ENCODE data around the gene MED25. TPM values are rescaled to one million over a fixed set of nuclear protein-coding genes. Genes with fewer than 3 reads are reported as not detected.

MED25 gene
- total and polyA plus RNA-seq, 2 of the 4 experiments (the other 2 are of a cell fraction): 4.7 to 38.5 TPM

- POLR2A ChIA-PET (ENCODE audit: unreplicated experiment): no interaction called here
Observed at GRCh38 chr19:49880162-49880869, 62.2 kb downstream of the MED25 start.

More at GRCh38 chr19:49880162-49880869, 62.2 kb downstream of the MED25 start:
- Histone ChIP-seq H4K91ac (ENCODE audit: insufficient read depth, low read depth, low read length) (no peak overlapping the region), H3K9me3 (ENCODE audit: control insufficient read depth, insufficient read depth, low read length) (peaks cover 6% of the 10 kb centered on the region; the same call in 1 of the 2 replicates), H3K56ac (ENCODE audit: extremely low read depth, insufficient read depth, low read length) (no peak overlapping the region), H2BK20ac (ENCODE audit: low read depth, low read length) (no peak overlapping the region), H3K9ac (ENCODE audit: low read depth, low read length) (no peak overlapping the region), H3K23ac (ENCODE audit: low read depth, low read length) (no peak overlapping the region), H4K5ac (ENCODE audit: low read depth, low read length) (no peak overlapping the region), H2AFZ (replicated peaks; ENCODE audit: low read length, poor library complexity) (no peak overlapping the region), H3K18ac (ENCODE audit: low read depth, low read length) (no peak overlapping the region), H3K14ac (replicated peaks; ENCODE audit: low read depth, low read length) (no peak overlapping the region), H3K9me1 (ENCODE audit: insufficient read depth, low read length) (peaks cover 8% of the 10 kb centered on the region), H2BK5ac (ENCODE audit: low read depth, low read length, poor library complexity, severe bottlenecking) (no peak overlapping the region), H3K4ac (ENCODE audit: low read depth, low read length) (no peak overlapping the region), H2AK9ac (replicated peaks; ENCODE audit: low read depth, low read length, poor library complexity) (no peak overlapping the region), H3K4me1 (ENCODE audit: control insufficient read depth, insufficient read depth, low read length) (peaks cover 6% of the 10 kb centered on the region), H3K36me3 (ENCODE audit: control insufficient read depth, insufficient read depth, low read length) (peaks cover 53% of the 10 kb centered on the region), H2BK15ac (ENCODE audit: low read depth, low read length) (no peak overlapping the region), H3K27me3 (ENCODE audit: control insufficient read depth, insufficient read depth, low read length) (no peaks in the 10 kb centered on the region), H3K27ac (ENCODE audit: insufficient read depth, low read length) (no peak overlapping the region), H3K4me3 (ENCODE audit: insufficient read depth, low read depth, low read length) (no peak overlapping the region), H3K79me1 (ENCODE audit: low read depth in 1 of 2, low read length in 2 of 2) (peaks cover 18 to 39% of the 10 kb centered on the region in 2 experiments), H2BK120ac (ENCODE audit: low read depth, low read length) (no peak overlapping the region), H4K8ac (ENCODE audit: low read depth in 2 of 2, low read length in 2 of 2) (no peak overlapping the region), H3K4me2 (ENCODE audit: low read depth, low read length) (no peak overlapping the region), H4K20me1 (ENCODE audit: insufficient read depth, low read length) (no peaks in the 10 kb centered on the region; the same call in 1 of the 2 replicates), H2AK5ac (ENCODE audit: low read depth, low read length) (no peak overlapping the region)
- no peak for TF ChIP-seq MAZ (IDR thresholded peaks at IDR 0.05; ENCODE audit: borderline replicate concordance, low read depth, low read length)
- no peak for TF ChIP-seq BHLHE40 (IDR thresholded peaks at IDR 0.05; ENCODE audit: low read depth, low read length)
- TF ChIP-seq MAFK (IDR thresholded peaks at IDR 0.05; ENCODE audit: low read depth, low read length): no peak
- TF ChIP-seq CEBPB (IDR thresholded peaks at IDR 0.05; ENCODE audit: low read depth, low read length): no peak
- TF ChIP-seq RFX5 (IDR thresholded peaks at IDR 0.05; ENCODE audit: low read depth, low read length): no peak
- TF ChIP-seq MXI1 (IDR thresholded peaks at IDR 0.05; ENCODE audit: borderline replicate concordance, low read depth, low read length): no peak
- TF ChIP-seq NFE2L2 (IDR thresholded peaks at IDR 0.05; ENCODE audit: low read depth, low read length): no peak
- TF ChIP-seq CHD1 (IDR thresholded peaks at IDR 0.05; ENCODE audit: low read depth, low read length): no peak
- TF ChIP-seq SMC3 (IDR thresholded peaks at IDR 0.05; ENCODE audit: low read depth, low read length): no peak
- TF ChIP-seq CTCF (conservative IDR thresholded peaks at IDR 0.05; ENCODE audit: low read depth, low read length): no peak
- no peak for TF ChIP-seq FOS (IDR thresholded peaks at IDR 0.05; ENCODE audit: low read depth, low read length)
- TF ChIP-seq RAD21 (IDR thresholded peaks at IDR 0.05; ENCODE audit: low read length): no peak
- TF ChIP-seq ELK1 (IDR thresholded peaks at IDR 0.05; ENCODE audit: borderline replicate concordance, low read depth, low read length): no peak
- TF ChIP-seq POLR2A (IDR thresholded peaks at IDR 0.05; ENCODE audit: low read depth, low read length): no peak
- no peak for TF ChIP-seq RCOR1 (IDR thresholded peaks at IDR 0.05; ENCODE audit: insufficient replicate concordance, low read length)
- no peak for TF ChIP-seq USF2 (IDR thresholded peaks at IDR 0.05; ENCODE audit: low read depth, low read length)
- ATAC-seq (ENCODE audit: low read depth) (no peak), DNase-seq (no peak)
- WGBS, 2 experiments (ENCODE audit: extremely low coverage in 2 of 2, insufficient read length in 1 of 2): 100% methylated on average over 2 of the region's 10 CpGs; no CpG with 5 or more reads in 1 of the 2 experiments
- BruUV-seq (replicated peaks): no TSS peak
- in situ Hi-C loops (cut with MboI; ENCODE audit: low sequenced_read_pairs): no loop called here
- CTCF ChIA-PET: no interaction called here
- intact Hi-C loops (cut with micrococcal nuclease): no loop called here
- dilution Hi-C loops (cut with HindIII; ENCODE audit: low sequenced_read_pairs, unreplicated experiment): no loop called here

Measured in IMR-90 (cell line).